ENCODE measurements around the gene FBXW11.

GRCh38 chr5:171997011-171997410 lies 9.4 kb downstream of the FBXW11 start:
- TF ChIP-seq, protein P1, sequence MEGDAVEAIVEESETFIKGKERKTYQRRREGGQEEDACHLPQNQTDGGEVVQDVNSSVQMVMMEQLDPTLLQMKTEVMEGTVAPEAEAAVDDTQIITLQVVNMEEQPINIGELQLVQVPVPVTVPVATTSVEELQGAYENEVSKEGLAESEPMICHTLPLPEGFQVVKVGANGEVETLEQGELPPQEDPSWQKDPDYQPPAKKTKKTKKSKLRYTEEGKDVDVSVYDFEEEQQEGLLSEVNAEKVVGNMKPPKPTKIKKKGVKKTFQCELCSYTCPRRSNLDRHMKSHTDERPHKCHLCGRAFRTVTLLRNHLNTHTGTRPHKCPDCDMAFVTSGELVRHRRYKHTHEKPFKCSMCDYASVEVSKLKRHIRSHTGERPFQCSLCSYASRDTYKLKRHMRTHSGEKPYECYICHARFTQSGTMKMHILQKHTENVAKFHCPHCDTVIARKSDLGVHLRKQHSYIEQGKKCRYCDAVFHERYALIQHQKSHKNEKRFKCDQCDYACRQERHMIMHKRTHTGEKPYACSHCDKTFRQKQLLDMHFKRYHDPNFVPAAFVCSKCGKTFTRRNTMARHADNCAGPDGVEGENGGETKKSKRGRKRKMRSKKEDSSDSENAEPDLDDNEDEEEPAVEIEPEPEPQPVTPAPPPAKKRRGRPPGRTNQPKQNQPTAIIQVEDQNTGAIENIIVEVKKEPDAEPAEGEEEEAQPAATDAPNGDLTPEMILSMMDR (IDR thresholded peaks at IDR 0.05; ENCODE audit: insufficient read depth, low read length) = no peak
- TF ChIP-seq POLR2AphosphoS5 (IDR thresholded peaks at IDR 0.05; ENCODE audit: low read depth) (no peak), GABPA (IDR thresholded peaks at IDR 0.05; ENCODE audit: low read depth) (no peak), SPI1 (IDR thresholded peaks at IDR 0.05; ENCODE audit: borderline replicate concordance, low read depth) (no peak)
- TF ChIP-seq, protein P2, sequence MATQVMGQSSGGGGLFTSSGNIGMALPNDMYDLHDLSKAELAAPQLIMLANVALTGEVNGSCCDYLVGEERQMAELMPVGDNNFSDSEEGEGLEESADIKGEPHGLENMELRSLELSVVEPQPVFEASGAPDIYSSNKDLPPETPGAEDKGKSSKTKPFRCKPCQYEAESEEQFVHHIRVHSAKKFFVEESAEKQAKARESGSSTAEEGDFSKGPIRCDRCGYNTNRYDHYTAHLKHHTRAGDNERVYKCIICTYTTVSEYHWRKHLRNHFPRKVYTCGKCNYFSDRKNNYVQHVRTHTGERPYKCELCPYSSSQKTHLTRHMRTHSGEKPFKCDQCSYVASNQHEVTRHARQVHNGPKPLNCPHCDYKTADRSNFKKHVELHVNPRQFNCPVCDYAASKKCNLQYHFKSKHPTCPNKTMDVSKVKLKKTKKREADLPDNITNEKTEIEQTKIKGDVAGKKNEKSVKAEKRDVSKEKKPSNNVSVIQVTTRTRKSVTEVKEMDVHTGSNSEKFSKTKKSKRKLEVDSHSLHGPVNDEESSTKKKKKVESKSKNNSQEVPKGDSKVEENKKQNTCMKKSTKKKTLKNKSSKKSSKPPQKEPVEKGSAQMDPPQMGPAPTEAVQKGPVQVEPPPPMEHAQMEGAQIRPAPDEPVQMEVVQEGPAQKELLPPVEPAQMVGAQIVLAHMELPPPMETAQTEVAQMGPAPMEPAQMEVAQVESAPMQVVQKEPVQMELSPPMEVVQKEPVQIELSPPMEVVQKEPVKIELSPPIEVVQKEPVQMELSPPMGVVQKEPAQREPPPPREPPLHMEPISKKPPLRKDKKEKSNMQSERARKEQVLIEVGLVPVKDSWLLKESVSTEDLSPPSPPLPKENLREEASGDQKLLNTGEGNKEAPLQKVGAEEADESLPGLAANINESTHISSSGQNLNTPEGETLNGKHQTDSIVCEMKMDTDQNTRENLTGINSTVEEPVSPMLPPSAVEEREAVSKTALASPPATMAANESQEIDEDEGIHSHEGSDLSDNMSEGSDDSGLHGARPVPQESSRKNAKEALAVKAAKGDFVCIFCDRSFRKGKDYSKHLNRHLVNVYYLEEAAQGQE (IDR thresholded peaks at IDR 0.05; ENCODE audit: insufficient replicate concordance, low read depth) = no peak
